Measurements from ENCODE around the gene SULT2B1.

The SULT2B1 gene

DNA sequence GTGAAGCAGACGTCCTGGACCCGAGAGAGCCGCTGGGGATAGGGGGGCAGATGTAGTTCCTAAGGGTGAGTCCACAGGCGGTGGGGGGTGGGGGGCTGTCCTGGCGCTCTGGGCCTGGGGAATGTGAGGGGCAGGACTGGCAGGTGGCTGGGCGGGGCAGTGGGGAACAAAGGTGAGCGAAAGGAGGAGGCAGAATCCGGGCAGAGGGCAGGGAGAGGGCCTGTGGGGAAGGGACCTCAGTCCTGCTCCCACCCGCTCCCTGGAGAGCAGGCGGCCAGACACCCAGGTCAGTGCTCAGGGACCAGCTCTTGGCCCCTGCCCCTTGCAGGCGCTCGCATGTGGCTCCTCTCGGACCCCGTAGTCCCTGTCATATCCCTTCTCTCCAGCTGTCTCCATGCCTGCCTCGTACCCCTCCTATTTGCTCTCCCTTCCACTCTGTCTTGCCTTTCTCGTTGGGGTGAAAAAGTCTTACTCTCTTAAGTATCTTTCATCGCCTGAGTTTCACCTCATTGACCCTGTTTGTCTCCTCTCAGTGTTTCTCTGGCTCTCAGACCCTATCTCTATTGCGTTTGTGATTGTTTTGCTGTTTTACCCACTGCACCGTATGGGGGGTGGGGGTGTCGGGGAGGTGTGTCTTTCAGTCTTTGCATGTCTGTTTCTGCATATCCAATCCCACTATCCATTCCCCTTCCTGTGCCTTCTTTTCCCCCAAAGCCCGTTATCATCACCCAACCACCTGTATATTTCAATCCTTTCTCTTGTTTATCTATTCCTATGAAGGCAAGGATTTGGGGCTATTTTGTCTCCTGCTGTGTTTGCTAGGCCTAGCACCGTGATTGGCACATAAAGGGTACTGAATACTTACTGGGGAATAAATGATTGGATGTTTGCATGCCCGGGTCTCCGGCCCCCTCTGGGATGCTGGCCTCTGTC lies 73.1 kb downstream of the SULT2B1 start:
- peak overlapping the region; percentile 85 for H3K27ac ChIP-seq
- TF ChIP-seq, protein P1, sequence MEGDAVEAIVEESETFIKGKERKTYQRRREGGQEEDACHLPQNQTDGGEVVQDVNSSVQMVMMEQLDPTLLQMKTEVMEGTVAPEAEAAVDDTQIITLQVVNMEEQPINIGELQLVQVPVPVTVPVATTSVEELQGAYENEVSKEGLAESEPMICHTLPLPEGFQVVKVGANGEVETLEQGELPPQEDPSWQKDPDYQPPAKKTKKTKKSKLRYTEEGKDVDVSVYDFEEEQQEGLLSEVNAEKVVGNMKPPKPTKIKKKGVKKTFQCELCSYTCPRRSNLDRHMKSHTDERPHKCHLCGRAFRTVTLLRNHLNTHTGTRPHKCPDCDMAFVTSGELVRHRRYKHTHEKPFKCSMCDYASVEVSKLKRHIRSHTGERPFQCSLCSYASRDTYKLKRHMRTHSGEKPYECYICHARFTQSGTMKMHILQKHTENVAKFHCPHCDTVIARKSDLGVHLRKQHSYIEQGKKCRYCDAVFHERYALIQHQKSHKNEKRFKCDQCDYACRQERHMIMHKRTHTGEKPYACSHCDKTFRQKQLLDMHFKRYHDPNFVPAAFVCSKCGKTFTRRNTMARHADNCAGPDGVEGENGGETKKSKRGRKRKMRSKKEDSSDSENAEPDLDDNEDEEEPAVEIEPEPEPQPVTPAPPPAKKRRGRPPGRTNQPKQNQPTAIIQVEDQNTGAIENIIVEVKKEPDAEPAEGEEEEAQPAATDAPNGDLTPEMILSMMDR (IDR thresholded peaks at IDR 0.05), result no peak
- TF ChIP-seq ZFX (IDR thresholded peaks at IDR 0.05; ENCODE audit: borderline replicate concordance), result no peak

GRCh38 chr19:48625891-48626327 lies 73.9 kb downstream of the SULT2B1 start:
- TF ChIP-seq ZFX (IDR thresholded peaks at IDR 0.05; ENCODE audit: borderline replicate concordance), result no peak
- TF ChIP-seq, protein P1 (IDR thresholded peaks at IDR 0.05), result no peak
- H3K27ac ChIP-seq, result no peak overlapping the region

DNA sequence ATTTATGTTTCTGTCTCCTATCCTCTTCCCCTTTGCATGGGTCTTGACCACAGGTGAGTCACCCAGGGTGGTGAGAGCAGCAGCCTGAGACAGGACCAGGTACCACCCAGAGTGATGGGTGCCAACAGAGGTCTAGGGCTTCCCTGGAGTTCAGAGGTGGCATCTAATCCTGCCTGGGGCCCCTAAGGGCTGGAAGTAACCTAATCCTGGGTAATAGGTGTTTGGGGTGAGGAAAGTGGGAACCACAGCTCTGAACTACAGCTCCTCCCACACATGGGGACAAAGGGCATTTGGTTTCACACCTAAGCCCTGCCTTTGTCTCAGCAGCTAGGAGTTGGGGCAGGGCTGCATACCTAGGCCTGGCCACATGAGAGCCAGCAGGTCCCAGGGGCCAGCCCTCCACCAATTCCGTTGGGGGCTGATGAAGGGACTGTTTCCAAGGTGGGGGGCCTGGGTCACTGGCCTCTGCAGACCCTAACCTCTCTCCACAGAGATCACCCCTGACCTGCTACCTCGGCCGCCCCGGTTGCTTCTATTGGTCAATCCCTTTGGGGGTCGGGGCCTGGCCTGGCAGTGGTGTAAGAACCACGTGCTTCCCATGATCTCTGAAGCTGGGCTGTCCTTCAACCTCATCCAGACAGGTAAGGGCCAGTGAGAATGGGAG lies 75.4 kb downstream of the SULT2B1 start:
- peak overlapping the region; percentile 100 for H3K27ac ChIP-seq
- TF ChIP-seq, protein P1 (IDR thresholded peaks at IDR 0.05), result no peak
- no peak for TF ChIP-seq ZFX (IDR thresholded peaks at IDR 0.05; ENCODE audit: borderline replicate concordance)

DNA sequence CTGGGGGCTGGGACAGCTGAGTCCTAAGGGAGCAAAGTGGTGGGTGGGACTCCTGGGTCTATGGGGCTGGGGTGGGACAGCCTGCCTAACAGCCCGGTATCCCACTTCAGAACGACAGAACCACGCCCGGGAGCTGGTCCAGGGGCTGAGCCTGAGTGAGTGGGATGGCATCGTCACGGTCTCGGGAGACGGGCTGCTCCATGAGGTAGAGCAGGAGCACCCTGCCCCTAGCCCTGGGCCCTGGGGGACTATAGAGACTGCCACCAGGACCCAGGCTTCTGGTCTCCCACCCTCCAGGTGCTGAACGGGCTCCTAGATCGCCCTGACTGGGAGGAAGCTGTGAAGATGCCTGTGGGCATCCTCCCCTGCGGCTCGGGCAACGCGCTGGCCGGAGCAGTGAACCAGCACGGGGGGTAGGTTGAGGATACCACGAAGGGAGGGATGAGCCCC lies 75.9 kb downstream of the SULT2B1 start:
- no peak for TF ChIP-seq ZFX (IDR thresholded peaks at IDR 0.05; ENCODE audit: borderline replicate concordance)
- TF ChIP-seq, protein P1 (IDR thresholded peaks at IDR 0.05), result no peak
- peak overlapping the region; percentile 100; the same call in 1 of the 2 replicates for H3K27ac ChIP-seq

GRCh38 chr19:48628486-48629296 lies 76.7 kb downstream of the SULT2B1 start:
- TF ChIP-seq ZFX (IDR thresholded peaks at IDR 0.05; ENCODE audit: borderline replicate concordance), result no peak
- TF ChIP-seq, protein P1 (IDR thresholded peaks at IDR 0.05), result no peak
- peak overlapping the region; percentile 100 for H3K27ac ChIP-seq

DNA sequence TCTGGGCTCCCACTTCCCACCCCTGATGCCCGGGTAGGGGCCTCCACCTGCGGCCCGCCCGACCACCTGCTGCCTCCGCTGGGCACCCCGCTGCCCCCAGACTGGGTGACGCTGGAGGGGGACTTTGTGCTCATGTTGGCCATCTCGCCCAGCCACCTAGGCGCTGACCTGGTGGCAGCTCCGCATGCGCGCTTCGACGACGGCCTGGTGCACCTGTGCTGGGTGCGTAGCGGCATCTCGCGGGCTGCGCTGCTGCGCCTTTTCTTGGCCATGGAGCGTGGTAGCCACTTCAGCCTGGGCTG lies 77.3 kb downstream of the SULT2B1 start:
- H3K27ac ChIP-seq, result peak overlapping the region; percentile 100
- TF ChIP-seq ZFX (IDR thresholded peaks at IDR 0.05; ENCODE audit: borderline replicate concordance), result no peak
- TF ChIP-seq, protein P1 (IDR thresholded peaks at IDR 0.05), result peak; percentile 27; the same call in 1 of the 2 replicates

Measured in 22Rv1 (cell line).